GM12875 (cell line): ENCODE measurements around the gene TOB2.

ENCODE experiments used
- H3K4me3 ChIP-seq: one replicate; pipeline ENCODE4 v1.5.1; 2011; ENCODE audit warnings: low read depth, low read length, control low read depth
- TF ChIP-seq, protein P1 (sequence below): IDR thresholded peaks from 2 replicates; pipeline ENCODE4 v1.5.1; 2011; ENCODE audit warnings: low read depth, mild to moderate bottlenecking, control low read depth, inconsistent platforms, low read length, moderate library complexity, borderline replicate concordance; ENCODE audit not compliant: insufficient read depth

Gene TOB2

DNA sequence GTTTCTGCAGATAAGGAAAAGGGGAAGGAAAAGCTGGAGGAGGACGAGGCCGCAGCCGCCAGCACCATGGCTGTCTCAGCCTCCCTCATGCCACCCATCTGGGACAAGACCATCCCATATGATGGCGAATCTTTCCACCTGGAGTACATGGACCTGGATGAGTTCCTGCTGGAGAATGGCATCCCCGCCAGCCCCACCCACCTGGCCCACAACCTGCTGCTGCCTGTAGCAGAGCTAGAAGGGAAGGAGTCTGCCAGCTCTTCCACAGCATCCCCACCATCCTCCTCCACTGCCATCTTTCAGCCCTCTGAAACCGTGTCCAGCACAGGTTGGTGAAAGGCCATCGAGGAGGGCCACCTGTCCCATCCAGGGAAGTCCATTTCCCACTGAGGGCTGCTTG lies 59.3 kb downstream of the TOB2 start:
- TF ChIP-seq, protein P1, sequence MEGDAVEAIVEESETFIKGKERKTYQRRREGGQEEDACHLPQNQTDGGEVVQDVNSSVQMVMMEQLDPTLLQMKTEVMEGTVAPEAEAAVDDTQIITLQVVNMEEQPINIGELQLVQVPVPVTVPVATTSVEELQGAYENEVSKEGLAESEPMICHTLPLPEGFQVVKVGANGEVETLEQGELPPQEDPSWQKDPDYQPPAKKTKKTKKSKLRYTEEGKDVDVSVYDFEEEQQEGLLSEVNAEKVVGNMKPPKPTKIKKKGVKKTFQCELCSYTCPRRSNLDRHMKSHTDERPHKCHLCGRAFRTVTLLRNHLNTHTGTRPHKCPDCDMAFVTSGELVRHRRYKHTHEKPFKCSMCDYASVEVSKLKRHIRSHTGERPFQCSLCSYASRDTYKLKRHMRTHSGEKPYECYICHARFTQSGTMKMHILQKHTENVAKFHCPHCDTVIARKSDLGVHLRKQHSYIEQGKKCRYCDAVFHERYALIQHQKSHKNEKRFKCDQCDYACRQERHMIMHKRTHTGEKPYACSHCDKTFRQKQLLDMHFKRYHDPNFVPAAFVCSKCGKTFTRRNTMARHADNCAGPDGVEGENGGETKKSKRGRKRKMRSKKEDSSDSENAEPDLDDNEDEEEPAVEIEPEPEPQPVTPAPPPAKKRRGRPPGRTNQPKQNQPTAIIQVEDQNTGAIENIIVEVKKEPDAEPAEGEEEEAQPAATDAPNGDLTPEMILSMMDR = no peak

DNA sequence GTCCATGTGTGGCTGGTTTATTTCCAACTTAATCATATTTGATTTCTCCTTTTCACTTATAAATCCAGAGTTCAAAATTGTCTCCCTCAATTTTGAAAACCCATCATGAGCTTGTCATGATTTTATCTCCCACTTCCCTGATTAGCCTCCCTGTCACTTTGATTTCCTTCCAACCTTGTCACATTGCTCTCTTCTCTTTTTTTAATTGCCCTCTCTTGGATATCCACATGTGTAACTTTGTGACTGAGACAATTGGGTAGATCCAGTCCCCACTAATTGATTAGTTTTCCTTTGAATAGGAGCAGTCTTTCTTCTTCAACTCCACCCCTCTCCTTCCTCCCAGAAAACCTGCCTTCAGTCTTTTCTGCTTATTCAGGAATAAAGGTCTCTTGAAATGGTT lies 62.5 kb downstream of the TOB2 start:
- TF ChIP-seq, protein P1 = no peak
- no peak overlapping the region for H3K4me3 ChIP-seq

More for the DNA sequence above, 59.3 kb downstream of the TOB2 start:
- H3K4me3 ChIP-seq = no peak overlapping the region
